Neural progenitor cell (in vitro differentiated cells): ENCODE results near the gene METTL23.

Source experiments
- EZH2phosphoT487 ChIP-seq: fragments of 200-600 bp; sonication (generic); IDR thresholded peaks from 2 replicates; pipeline ENCODE4 v1.6.1; 2017; ENCODE audit warnings: antibody characterized with exemption
- TF ChIP-seq, protein P1 (sequence below): fragments of 200-600 bp; sonication (generic); IDR thresholded peaks from 2 replicates; pipeline ENCODE4 v1.5.1; 2017; ENCODE audit warnings: antibody characterized with exemption, mild to moderate bottlenecking

DNA sequence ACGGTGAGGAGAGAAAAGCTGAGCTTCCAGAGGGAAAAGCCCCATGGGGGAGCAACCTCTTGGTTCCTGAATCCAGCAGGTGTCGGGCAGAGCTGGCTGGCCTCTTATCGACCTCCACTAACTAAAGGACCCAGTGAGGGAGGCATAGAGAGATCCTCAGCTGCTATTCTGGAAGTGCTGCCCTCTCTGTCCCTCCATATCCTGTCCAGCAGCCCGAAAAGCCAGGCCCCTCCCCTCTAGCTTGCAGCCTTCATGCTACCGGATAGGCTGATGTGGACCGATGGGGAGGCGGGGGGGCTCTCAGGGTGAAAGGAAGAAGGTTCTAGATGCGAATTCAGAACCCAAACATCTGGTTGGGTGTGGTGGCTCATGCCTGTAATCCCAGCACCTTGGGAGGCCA, 40.8 kb upstream of the METTL23 start:
- TF ChIP-seq, protein P1, sequence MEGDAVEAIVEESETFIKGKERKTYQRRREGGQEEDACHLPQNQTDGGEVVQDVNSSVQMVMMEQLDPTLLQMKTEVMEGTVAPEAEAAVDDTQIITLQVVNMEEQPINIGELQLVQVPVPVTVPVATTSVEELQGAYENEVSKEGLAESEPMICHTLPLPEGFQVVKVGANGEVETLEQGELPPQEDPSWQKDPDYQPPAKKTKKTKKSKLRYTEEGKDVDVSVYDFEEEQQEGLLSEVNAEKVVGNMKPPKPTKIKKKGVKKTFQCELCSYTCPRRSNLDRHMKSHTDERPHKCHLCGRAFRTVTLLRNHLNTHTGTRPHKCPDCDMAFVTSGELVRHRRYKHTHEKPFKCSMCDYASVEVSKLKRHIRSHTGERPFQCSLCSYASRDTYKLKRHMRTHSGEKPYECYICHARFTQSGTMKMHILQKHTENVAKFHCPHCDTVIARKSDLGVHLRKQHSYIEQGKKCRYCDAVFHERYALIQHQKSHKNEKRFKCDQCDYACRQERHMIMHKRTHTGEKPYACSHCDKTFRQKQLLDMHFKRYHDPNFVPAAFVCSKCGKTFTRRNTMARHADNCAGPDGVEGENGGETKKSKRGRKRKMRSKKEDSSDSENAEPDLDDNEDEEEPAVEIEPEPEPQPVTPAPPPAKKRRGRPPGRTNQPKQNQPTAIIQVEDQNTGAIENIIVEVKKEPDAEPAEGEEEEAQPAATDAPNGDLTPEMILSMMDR = no peak
- no peak for TF ChIP-seq EZH2phosphoT487
